NK-92 treated with Interleukin-12 subunit alpha and Interleukin-12 subunit beta, amount 100 ng/mL, for 24 hours (cell line): ENCODE results near the gene BBS12.

ENCODE experiments used
- DNase-seq: peaks from one replicate; lab custom pipeline; 2025; lab: John Stamatoyannopoulos, UW

BBS12 gene

GRCh38 chr4:122732329-122733026 lies at the start of gene BBS12:
Gene BBS12 (plus strand): TSS chr4:122732704. CDS start chr4:122741893, 9,189 bp downstream.
- peak; percentile 93 for DNase-seq

DNA sequence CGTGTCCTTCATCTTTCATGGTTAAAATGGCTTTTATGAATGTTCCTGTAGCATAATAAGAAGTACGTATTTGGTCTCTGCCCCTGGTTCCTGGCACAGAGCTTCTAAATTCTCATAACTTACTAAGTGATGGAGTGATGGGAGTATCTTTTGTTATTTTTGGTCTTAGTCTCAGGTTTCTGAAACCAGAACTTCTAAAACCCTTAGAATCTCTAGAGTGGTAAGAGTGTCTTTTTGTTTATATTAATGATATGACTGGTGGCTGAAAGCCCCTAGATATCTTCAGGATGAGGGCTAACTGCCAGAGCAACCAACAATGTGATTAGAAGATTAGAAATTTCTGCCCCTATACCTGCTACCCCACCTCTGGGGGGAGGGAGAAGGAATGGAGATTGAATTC lies 45.8 kb upstream of the BBS12 start:
- DNase-seq, result no peak

- DNase-seq, result no peak
These were observed 44.9 kb upstream of the BBS12 start for GRCh38 chr4:122687531-122688061.

DNA sequence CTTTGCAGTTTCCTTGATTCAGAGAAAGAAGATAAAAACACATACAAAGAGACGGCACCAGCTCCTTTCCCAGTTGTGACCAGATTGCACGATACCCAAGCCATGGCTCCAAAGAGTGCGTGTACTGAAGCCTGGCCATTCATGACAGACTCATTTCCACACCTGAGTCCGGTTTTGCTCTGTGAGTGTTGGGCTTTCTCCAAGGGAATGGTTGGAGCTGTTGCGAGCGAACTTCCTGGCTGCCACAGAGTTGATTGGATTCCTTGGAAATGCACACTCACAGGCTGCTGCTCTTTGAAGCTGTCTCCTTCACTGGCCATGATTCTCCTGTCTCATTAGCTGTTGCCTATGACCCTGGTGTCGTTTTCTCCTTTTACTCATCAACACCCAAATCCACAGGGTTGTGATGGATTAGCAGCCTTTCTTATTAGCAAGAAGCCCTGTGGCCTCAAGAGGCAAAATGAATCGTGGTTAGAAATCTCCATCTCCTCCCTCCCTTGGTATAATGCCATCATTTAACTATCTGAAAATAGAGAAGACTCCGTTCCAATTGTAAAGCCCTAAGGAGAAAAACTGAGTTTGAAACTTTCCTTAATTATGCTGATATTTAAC lies 43.9 kb upstream of the BBS12 start:
- no peak for DNase-seq

- DNase-seq, result no peak
These were observed 42.5 kb upstream of the BBS12 start for GRCh38 chr4:122689972-122690371.

GRCh38 chr4:122691988-122692387 lies 40.5 kb upstream of the BBS12 start:
- DNase-seq, result no peak

DNA sequence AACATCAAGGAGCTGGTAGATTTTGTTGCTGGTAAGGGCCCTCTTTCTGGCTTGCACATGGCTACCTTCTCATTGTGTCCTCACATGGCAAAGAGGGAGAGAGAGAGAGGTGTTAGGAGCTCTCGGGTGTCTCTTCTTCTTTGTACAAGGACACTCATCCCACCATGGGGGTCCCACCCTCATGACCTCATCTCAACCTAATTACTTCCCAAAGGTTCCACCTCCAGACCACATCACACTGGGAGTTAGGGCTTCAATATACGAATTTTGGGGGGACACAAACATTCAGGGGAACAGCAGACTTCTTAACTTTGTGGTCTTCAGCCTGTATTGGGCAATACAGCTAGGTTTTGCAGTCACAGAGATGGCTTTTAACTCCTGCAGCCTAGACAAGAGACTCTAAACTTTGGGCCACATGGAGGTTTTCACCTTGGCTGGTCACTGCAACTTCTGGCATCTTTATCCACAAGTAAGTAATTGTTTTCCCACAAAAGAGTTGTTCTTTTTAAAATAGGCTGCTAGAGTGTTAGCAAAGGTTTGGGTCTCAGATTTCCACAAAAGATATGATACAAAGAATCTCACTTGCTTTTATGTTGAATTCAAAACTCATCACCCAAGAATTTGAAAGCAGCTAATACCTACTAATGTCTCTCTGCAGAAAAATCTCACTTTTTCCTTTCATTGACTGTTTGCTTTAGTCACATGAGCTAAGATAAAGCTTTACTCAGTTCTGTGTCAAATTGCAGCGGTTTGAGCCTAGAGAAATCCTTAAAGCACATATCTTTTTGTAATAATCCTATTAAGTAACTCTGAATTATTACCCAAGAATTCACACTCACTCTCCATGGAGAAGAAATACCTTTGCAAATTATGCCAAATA lies 39.6 kb upstream of the BBS12 start:
- DNase-seq, result no peak

- DNase-seq, result no peak
These were observed 37.3 kb upstream of the BBS12 start for GRCh38 chr4:122695226-122695625.

- DNase-seq, result no peak
These were observed 32.3 kb upstream of the BBS12 start for GRCh38 chr4:122700178-122700725.

DNA sequence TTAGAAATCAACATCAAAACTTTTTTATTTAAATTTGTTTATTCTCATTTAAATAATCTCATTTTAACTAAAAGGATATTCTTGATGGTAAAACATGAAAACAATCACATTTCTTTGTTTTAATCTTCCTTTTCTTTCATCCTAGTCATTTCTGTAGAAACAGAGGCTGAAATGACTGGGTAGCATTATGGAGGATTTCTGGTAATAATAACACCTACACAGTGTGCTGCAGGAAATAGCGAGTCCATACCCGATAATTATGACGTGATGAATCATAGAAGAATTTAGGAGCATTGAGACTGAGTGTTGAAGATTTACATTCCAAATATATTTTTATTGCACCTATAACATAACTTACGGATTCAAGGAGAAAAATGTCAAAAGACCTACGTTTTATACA lies 31.4 kb upstream of the BBS12 start:
- DNase-seq, result no peak

DNA sequence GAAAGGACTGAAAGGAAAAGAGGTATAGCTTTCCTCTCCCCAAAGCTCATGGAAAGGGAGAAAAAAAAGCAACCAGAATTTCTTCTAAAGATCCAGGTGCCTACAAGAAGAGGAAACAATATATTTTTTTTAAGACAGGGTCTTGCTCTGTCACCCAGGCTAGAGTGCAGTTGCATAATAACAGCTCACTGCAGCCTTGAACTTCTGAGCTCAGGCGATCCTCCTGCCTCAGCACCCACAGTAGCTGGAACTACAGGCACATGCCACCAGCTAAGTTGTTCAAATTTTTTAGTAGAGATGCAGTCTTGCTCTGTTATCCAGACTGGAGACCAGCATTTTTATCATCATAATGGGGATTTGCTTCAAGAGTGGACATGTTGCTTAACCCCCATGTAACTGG lies 30.5 kb upstream of the BBS12 start:
- DNase-seq, result no peak

DNA sequence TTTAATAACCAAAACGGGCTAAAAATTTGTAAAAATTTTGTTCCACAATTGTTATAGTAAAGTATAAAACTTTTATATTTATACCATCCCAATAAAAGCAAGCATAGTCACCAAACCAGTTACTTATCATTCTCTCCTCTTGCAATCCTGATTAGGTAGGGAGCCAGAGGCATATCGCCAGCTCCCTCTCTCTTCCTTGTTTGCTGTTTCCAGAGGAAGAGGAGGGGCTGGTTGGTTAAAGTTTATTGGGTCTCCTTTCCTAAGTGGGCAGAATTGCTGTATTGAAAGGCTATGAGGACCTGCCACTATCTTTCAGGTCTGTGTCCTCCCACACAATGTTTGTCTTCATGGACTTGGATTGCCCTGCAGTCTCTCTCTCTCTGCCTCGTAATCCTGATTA lies 29.6 kb upstream of the BBS12 start:
- DNase-seq, result no peak

DNA sequence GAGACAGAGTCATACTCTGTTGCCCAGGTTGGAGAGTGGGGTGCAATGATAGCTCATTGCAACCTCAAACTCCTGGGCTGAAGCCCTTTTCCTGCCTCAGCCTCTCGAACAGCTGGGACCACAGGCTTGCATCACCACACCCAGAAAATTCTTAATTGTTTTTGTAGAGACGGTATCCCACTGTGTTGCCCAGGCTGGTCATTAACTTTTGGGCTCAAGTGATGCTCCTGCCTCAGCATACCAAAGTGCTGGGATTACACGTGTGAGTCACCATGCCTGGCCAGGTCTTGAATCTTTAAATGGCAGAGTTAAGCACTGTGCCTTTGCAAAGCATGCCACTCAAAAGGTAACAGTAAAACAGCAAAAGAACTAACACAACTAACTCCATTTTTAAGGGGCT lies 28.6 kb upstream of the BBS12 start:
- DNase-seq, result no peak

- DNase-seq, result no peak
These were observed 27.5 kb upstream of the BBS12 start for GRCh38 chr4:122705009-122705408.

DNA sequence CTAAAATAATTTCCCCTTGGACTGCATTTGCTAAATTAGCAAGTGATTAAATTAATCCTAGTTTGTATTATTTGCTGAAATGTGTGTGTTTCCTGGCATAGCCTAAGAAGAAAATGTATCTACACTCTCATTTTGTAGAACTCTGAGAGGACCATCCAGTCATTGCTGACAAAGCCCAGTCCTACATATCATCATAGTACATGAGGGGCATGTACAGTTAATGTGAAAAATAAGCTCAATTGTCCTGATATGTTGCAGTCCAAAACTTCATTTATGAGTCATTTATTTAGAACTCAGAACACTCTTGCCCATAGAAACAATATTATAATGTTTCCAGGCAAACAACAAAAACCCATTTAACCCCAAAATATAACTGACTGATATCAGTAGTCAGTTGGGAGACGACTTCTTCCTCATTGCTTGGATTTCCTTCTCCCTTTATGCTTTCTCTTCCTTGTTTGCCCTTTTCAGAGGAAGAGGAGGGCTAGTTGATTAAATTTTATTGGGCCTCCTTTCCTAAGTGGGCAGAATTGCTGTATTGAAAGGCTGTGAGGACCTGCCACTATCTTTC lies 26.9 kb upstream of the BBS12 start:
- DNase-seq, result no peak

DNA sequence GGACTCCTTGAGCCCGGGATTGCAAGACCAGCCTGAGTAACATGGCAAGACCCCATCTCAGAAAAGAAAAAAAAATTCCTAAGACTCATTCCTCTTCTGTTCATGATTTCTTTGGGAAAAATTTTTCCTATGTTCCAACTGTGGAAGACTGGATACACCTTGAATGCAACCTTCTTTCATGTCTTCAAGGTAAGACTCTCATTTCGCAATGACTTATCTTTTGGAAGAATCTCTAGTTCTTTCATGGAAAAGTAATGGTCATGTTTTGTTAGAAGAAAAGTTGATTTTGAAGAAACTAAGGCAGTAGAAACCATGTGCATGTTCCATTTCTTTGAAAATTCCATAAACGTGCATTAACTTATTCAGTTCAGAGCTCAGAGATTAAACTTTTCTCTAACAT lies 26.0 kb upstream of the BBS12 start:
- DNase-seq, result no peak

DNA sequence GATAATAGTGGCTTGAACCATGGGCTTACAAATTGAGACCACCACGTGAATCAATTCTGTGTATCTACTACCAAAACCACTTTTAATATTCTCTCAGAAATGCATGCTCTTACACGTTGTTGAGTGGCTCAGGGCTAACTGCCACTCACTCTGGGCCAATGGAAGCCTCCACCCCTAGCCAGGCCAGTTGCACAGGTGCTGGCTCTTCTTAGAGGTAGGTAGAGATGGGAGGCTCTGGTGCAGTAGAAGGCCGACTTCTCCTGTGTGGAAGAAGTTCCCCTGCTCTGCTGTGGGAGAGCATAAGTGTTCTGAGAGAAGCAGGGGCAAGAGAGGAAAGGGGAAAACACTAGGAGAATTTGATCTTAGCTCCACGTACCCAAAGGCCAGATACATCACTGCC lies 25.0 kb upstream of the BBS12 start:
- no peak for DNase-seq

DNA sequence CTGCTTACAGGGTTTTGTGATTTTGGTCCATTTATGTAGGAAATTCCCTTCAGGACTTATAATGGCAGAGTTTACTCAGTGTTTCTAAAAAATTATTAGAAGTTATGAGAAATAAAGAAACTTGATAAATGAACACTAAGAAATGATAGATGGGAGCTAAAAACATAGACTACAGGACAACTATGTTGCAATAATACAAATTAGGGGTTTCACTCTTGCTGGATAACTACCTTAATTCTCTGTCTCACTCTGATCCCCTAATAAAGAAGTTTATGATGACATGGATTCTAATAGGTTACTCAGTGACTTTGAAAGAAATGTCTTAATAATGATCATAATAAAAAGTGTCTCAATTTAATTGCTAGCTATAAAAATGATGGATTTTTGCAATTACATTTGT lies 23.3 kb upstream of the BBS12 start:
- DNase-seq, result no peak

DNA sequence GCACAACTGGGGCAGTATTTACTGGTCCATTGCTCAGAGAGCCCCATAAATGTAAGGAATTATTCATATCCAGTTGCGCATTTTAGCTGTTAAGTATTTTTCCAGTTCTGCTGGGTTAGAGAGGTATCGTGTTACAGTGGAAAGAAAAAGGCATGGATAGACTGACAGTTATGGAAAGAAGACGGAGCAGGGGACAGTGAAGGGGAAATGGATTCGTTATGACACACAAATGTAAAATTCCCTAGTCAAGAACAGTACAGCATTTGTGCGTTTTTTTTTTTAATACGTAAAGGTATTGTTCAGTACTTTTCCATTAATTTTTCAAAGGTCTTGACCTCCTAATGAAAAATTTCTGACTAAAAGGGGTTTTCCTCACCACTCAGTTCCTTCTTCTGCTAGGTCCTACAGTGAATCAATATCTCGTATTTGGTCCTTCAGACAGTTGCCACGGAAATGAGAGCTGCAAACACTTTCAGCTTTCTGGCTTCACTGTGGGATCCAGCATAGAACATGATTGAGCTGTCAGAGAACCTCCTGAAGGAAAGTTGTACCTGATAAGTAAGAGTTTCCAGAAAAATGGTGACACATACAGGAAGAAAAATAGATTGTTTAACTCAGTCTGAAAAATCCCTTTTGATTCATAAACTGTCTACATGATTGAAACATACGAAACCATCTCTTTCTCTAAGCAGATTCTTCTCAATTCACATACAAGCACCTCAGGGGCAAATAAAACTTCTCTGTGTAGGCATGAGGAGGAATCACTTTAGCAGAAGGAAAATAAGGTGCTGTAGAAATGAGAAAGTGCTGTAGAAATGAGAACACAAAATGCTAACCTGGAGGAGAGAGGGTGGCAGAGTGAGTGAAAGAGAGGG lies 21.8 kb upstream of the BBS12 start:
- DNase-seq, result no peak

DNA sequence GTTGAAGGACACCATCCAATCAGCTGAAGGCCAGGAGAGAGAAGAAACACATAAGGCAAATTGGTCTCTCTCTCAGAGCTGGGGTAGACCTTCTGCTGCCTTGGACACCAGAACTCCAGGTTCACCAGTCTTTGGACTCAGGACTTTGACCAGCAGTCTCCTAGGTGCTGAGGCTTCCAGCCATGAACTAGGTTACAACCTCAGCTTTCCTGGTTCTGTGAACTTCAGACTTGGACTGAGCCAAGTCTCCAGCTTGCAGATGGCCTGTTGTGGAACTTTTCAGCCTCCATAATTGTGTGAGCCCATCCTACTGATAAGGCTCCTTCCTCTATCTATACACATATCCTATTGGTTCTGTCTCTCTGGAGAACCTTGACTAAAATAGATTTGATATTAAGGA lies 20.6 kb upstream of the BBS12 start:
- DNase-seq, result no peak

GRCh38 chr4:122712782-122713181 lies 19.7 kb upstream of the BBS12 start:
- DNase-seq, result peak; percentile 17
